HG03280 (cell line): ENCODE data around the gene KCTD13.
A peak's percentile ranks its signal among the peaks of the same experiment; 100 is the strongest.
"Not testable (repeated sequence)": the region's sequence is repeated elsewhere in the genome, so short reads cannot be mapped to it uniquely, and the experiment has no call there.

ENCODE experiments used
- ATAC-seq: cut with Tn5 transposase; IDR thresholded peaks from one replicate; pipeline ENCODE4 v1.9.1; 2021; ENCODE audit warnings: mild to moderate bottlenecking, moderate library complexity; ENCODE audit not compliant: unreplicated experiment

KCTD13 gene

DNA sequence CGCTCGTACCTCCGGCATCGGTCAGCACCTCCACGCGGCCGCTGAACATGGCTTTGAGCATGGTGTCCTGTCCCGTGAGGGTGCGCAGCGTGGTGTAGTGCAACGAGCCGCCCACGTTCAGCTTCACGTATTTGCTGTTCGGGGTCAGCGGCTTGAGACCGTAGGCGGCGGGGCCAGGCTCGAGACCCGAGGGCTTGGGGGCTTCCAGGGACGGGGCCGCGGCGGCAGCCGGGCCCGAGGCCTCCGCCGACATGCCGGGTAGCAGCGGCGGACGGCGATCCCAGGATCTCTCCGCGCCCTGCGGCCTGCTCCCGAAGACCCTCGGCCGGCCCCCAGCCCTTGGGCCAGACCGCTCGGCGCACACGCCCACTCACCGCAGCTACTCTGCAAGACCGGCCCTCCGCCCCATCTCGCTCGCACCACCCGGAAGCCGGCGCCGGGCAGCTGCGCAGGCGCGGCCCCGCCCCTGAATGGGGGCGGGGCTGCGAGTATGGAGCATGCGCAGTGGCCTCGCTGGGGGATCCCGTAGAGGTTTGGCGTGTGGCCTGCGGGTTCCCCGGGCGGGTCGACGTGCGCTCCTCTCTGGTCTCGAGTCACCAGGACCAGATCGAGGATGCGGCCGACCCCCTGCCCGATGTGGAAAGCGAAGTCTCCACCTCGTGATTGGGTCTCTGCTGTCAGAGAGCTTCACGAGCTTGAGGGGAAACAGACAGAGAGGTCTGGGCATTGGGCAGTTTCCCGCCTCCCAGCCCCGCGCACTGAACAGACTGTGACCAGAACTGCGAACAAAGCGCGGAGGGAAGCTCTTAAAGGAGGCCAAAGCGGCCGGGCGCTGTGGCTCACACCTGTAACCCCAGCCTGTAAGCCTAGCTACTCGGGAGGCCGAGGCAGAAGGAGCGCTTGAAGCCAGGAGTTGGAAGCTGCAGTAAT lies at the start of gene KCTD13:
Gene KCTD13 (minus strand): TSS at position 446 of the 930 bp plus-strand sequence. CDS start 193 bp downstream, at position 253.
- ATAC-seq: peak; percentile 89

GRCh38 chr16:29975134-29975538 lies 49.1 kb upstream of the KCTD13 start:
- no peak for ATAC-seq

DNA sequence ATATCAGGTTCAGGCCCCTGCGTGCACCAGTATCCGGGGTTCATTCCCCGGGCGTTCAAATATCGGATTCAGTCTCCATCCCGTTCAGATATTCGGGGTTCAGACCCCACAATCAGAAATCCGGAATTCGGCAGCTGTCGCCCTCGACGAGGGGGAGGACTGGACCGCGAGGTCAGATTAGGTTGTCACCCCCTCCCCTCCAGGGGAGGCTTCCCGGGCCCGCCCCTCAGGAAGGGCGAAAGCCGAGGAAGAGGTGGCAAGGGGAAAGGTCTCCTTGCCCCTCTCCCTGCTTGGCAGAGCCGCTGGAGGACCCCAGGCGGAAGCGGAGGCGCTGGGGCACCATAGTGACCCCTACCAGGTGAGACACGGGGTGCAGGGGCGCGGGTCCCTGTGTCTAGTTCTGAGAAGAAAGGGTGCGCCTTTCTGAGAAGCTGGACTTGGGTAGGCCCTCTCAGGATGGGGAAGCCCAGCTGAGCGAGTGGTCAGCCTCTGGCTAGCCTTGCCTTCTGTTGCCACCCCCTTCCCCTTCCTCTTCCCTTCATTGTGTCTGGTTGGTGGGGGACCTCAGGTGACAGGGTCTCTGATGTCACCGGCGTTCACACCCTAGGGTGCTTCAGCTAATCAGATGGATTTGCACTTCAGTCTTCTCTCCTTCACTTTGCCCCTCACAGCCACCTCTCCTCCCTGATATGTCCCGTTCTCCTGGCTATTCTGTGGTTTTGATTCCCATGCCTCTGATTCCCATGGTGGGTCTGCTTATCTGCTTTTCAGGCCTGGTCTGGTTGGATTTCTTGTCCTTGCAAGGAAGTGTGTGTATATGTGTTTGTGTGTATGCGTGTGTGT lies 48.5 kb upstream of the KCTD13 start:
- ATAC-seq: no peak

- ATAC-seq: peak; percentile 96
These were observed 47.6 kb upstream of the KCTD13 start, which contains the start of gene TAOK2 for GRCh38 chr16:29973384-29974246. Gene TAOK2 (plus strand): TSS chr16:29973868. CDS start chr16:29977773, 3,905 bp downstream.

- ATAC-seq: no peak
These were observed 47.0 kb upstream of the KCTD13 start for GRCh38 chr16:29972992-29973383.

DNA sequence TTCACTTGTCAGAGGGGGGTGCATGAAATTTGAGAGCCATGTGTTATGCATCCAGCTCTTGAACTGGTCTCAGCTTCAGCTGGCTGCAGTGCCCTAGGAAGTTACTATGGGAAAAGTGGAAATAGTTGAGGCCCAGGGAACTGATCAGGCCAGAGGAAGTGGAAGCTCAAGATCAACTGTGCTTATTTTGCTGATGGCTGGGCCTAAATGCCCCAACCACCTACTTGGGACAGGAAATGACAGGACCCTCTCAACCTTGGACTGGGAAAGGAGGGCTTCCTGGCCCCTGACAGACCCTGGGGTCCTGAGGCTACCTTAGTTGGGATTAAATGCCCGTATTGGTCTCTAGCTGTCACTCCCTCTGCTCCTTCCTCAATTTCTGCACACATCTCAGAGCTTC lies 46.5 kb upstream of the KCTD13 start:
- no peak for ATAC-seq

DNA sequence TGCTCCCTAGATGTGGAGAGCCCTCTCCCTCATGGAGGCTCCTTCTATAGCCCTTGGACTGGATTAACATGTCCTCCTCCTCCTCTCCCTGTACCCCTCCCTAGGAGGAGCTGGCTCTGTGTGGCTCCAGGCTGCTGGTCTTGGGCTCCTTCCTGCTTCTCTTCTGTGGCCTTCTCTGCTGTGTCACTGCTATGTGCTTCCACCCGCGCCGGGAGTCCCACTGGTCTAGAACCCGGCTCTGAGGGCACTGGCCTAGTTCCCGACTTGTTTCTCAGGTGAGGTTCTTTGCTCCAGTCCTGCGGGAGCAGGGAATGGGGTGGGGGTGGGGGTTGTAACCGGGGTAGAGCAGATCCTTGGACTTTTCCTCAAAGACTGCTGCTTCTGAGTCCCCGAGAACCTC lies 45.3 kb upstream of the KCTD13 start:
- no peak for ATAC-seq

DNA sequence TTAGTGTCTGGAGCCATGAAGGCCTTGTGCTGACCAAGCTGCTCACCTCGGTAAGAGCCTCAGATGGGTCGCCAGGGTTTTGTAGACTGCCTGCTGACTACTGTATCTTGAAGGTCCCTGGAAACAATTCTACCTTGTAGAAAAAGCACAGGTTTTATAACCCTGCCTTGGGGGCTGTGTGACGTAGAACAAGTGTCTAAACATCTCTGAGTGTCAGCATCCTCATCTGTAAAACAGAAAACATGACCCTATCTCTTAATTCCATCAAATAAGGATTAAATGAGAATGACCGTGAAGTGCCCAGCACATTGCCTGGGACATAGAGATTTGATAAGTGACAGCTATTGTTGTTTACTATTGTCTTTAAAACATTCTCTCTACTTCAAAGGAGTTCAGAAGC lies 42.2 kb upstream of the KCTD13 start:
- no peak for ATAC-seq

DNA sequence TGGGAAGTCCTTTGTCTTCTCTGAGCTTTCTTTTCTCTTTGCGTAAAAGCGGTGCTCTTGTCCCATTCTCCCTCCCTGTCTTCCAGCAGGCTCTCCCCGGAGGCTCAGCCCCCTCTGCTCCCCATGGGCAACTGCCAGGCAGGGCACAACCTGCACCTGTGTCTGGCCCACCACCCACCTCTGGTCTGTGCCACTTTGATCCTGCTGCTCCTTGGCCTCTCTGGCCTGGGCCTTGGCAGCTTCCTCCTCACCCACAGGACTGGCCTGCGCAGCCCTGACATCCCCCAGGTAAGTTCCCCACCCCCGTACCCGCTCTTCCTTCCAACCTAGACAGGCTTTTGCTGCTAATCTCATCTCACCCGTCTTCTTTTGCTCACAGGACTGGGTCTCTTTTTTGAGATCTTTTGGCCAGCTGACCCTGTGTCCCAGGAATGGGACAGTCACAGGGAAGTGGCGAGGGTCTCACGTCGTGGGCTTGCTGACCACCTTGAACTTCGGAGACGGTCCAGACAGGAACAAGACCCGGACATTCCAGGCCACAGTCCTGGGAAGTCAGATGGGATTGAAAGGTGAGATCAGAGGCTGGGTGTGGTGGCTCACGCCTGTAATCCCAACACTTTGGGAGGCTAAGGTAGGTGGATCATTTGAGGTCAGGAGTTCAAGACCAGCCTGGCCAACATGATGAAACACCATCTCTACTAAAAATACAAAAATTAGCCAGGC lies 37.2 kb upstream of the KCTD13 start:
- no peak for ATAC-seq

- no peak for ATAC-seq
These were observed 36.4 kb upstream of the KCTD13 start for GRCh38 chr16:29962344-29962994.

DNA sequence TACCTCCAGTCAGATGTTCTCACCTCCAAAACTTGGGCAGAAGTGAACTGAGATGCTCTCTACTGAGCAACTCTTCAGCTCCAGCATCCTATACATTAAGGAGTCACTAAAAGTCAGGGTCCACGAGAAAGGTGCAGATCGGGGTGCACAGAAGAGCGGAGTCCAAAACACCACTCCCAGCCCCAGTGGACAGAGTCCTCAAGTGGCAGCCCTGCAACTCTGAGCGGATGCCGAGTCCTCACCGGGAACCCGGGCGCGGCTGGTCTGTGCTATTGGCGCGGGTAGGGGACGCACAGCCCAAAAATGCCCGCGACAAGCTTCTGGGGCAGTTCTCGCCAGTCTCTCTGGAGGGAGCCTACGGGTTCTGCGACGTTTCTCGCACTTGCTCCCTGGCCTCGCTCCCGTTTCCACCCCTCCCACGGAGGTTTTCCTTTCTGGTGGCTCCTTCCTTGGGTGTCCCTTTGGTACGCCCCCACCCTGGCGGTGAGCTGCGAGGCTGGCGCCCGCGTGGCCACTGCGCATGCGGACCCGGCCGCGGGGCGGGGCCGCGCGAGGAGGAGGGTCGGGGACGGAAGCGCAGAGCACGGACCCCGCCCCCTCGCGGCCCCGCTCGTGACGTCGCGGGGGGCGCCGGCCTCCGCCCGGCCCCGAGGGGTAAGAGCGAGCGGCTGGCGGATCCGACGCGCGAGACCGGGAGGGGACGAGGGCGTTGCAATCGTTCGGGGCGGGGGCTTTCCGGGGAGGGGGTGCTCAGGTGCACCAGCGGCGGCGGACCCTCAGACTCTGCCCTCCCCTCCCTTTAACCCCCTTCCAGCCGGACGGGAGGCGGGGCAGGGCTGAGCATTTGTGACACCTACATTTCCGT lies 35.7 kb upstream of the KCTD13 start, which contains the start of gene TMEM219:
Gene TMEM219 (plus strand): TSS at position 601 of the 865 bp plus-strand sequence. CDS start 1,065 bp downstream, outside the sequence.
- ATAC-seq: peak; percentile 84

- ATAC-seq: no peak
These were observed 35.1 kb upstream of the KCTD13 start for GRCh38 chr16:29961127-29961478.

GRCh38 chr16:29959821-29960220 lies 33.8 kb upstream of the KCTD13 start:
- not testable (repeated sequence) for ATAC-seq

- ATAC-seq: no peak
These were observed 33.3 kb upstream of the KCTD13 start for GRCh38 chr16:29959293-29959692.

DNA sequence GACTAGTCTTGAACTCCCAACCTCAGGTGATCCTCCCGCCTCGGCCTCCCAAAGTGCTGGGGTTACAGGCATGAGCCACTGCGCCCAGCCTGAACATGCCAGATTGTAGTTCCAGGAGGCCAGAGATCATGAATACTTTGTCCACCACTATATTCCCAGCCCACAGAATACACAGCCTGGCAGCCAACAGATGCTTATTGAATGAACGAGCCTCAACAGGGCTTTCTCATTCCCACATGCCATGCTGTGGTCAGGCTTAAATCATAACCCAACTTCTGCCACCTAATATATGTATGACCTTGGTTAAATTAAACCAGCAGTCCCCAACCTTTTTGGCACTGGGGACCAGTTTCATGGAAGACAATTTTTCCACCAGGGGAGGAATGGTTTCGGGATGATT lies 32.7 kb upstream of the KCTD13 start:
- no peak for ATAC-seq

GRCh38 chr16:29951625-29952365 lies 25.8 kb upstream of the KCTD13 start:
- ATAC-seq: no peak

DNA sequence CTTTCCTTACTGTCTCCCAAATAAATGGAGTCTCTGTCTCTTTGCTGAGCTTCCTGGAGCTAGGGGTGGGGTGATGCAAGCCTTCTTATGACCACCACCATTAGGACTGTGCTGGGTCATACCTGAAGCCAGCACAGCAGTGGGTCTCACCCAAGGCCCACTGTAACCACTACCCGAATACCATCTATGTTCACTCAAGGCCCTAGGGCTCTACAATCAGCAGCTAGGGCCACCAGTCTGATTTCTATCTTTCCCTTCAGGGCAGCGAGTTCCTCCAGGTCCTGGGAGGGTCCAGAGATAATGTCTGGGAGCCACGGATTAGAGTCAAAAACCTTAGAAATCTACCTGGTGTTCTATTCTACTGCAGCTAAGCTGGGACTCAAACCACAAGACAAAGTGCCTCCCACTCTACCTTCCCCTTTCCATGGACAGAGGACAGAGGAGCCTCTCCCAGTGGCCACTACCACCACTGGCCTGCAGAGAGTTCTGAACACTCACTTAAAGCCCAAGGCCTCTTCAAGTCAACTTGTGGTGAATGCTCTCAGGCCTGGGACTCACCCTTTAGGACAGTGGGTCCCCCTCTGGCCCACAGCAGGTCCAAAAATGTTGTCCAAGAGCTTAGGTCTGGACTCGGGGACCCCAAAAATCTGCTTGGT lies 24.9 kb upstream of the KCTD13 start:
- no peak for ATAC-seq
